Liver (tissue), 9 donors: ENCODE data around the gene MAPT. TPM values are rescaled to one million over a fixed set of nuclear protein-coding genes. Genes with fewer than 3 reads are reported as not detected.

Experiments
- DNase-seq: peaks from one replicate; pipeline ENCODE4 v3.0.0-alpha.2; 2017; ENCODE audit warnings: low spot score
- H3K27ac ChIP-seq, 2 donors: one replicate each; pipeline ENCODE4 v1.7.0; 2013; ENCODE audit warnings: inconsistent platforms in 2 of 2, low read length in 2 of 2, control low read depth in 1 of 2, low read depth in 1 of 2, mild to moderate bottlenecking in 1 of 2
- H3K27me3 ChIP-seq, 4 donors: one replicate each; pipeline versions ENCODE4 v1.6.1 to v1.7.0; 2013; ENCODE audit warnings: low read length in 3 of 4, inconsistent platforms in 1 of 4, mild to moderate bottlenecking in 1 of 4, moderate library complexity in 1 of 4; ENCODE audit not compliant: control insufficient read depth in 4 of 4, insufficient read depth in 4 of 4
- H3K36me3 ChIP-seq, 4 donors: one replicate each; pipeline versions ENCODE4 v1.6.1 to v1.7.0; 2013; ENCODE audit warnings: low read length in 3 of 4, mild to moderate bottlenecking in 3 of 4, low read depth in 1 of 4, moderate library complexity in 1 of 4; ENCODE audit not compliant: control insufficient read depth in 4 of 4, insufficient read depth in 3 of 4
- H3K4me1 ChIP-seq, 4 donors: one replicate each; pipeline versions ENCODE4 v1.6.1 to v1.7.0; 2013; ENCODE audit warnings: low read length in 3 of 4, mild to moderate bottlenecking in 3 of 4, moderate library complexity in 1 of 4; ENCODE audit not compliant: control insufficient read depth in 4 of 4, insufficient read depth in 4 of 4
- H3K4me3 ChIP-seq, 3 donors: one replicate each; pipeline versions ENCODE4 v1.6.1 to v1.7.0; 2013; ENCODE audit warnings: low read length in 3 of 3, control low read depth in 1 of 3, low read depth in 1 of 3, mild to moderate bottlenecking in 1 of 3
- H3K9ac ChIP-seq, 2 donors: one replicate each; pipeline ENCODE4 v1.7.0; 2013; ENCODE audit warnings: low read length in 2 of 2, mild to moderate bottlenecking in 2 of 2, moderate library complexity in 2 of 2, control low read depth in 1 of 2, low read depth in 1 of 2
- H3K9me3 ChIP-seq, 4 donors: one replicate each; pipeline versions ENCODE4 v1.6.1 to v1.7.0; 2013; ENCODE audit warnings: low read length in 3 of 4; ENCODE audit not compliant: control insufficient read depth in 4 of 4
- EGR1 ChIP-seq, 2 donors: IDR thresholded peaks; 2 replicates each; pipeline ENCODE4 v1.6.1; 2016 to 2018; ENCODE audit warnings: antibody characterized with exemption in 2 of 2, low read depth in 2 of 2
- FOXA1 ChIP-seq: IDR thresholded peaks from 2 replicates; pipeline ENCODE4 v1.6.1; 2016; ENCODE audit warnings: antibody characterized with exemption
- FOXA2 ChIP-seq: IDR thresholded peaks from 2 replicates; pipeline ENCODE4 v1.6.1; 2016; ENCODE audit warnings: antibody characterized with exemption
- GABPA ChIP-seq, 2 donors: IDR thresholded peaks in 1 of 2; conservative IDR thresholded peaks in 1 of 2; 2 replicates each; pipeline ENCODE4 v1.6.1; 2016; ENCODE audit warnings: antibody characterized with exemption in 2 of 2, mild to moderate bottlenecking in 1 of 2, moderate library complexity in 1 of 2
- HNF4A ChIP-seq, 2 donors: conservative IDR thresholded peaks; 2 replicates each; pipeline ENCODE4 v1.6.1; 2016; ENCODE audit warnings: antibody characterized with exemption in 2 of 2, mild to moderate bottlenecking in 2 of 2
- HNF4G ChIP-seq: IDR thresholded peaks from 2 replicates; pipeline ENCODE4 v1.6.1; 2016; ENCODE audit warnings: antibody characterized with exemption
- JUND ChIP-seq, 2 donors: IDR thresholded peaks; 2 replicates each; pipeline ENCODE4 v1.6.1; 2016; ENCODE audit warnings: antibody characterized with exemption in 2 of 2
- MAX ChIP-seq: IDR thresholded peaks from 2 replicates; pipeline ENCODE4 v1.6.1; 2016; ENCODE audit warnings: antibody characterized with exemption
- NR2F2 ChIP-seq: IDR thresholded peaks from 2 replicates; pipeline ENCODE4 v1.6.1; 2016; ENCODE audit warnings: antibody characterized with exemption
- RAD21 ChIP-seq, 2 donors: IDR thresholded peaks; 2 replicates each; pipeline ENCODE4 v1.6.1; 2016; ENCODE audit warnings: antibody characterized with exemption in 2 of 2, mild to moderate bottlenecking in 2 of 2
- REST ChIP-seq: IDR thresholded peaks from 2 replicates; pipeline ENCODE4 v1.6.1; 2016; ENCODE audit warnings: antibody characterized with exemption, mild to moderate bottlenecking
- RXRA ChIP-seq, 2 donors: IDR thresholded peaks; 2 replicates each; pipeline ENCODE4 v1.6.1; 2017 to 2018; ENCODE audit warnings: antibody characterized with exemption in 2 of 2, mild to moderate bottlenecking in 1 of 2
- SP1 ChIP-seq: IDR thresholded peaks from 2 replicates; pipeline ENCODE4 v1.6.1; 2018; ENCODE audit warnings: antibody characterized with exemption, mild to moderate bottlenecking
- TAF1 ChIP-seq: conservative IDR thresholded peaks from 2 replicates; pipeline ENCODE4 v1.6.1; 2016; ENCODE audit warnings: antibody characterized with exemption, mild to moderate bottlenecking
- YY1 ChIP-seq: IDR thresholded peaks from 2 replicates; pipeline ENCODE4 v1.6.1; 2016; ENCODE audit warnings: antibody characterized with exemption, mild to moderate bottlenecking
- ZBTB33 ChIP-seq: IDR thresholded peaks from 2 replicates; pipeline ENCODE4 v1.6.1; 2016; ENCODE audit warnings: antibody characterized with exemption
- WGBS: extraction: QIAGEN DNeasy Blood & Tissue Kit; methylation state at CpG from one replicate; pipeline ENCODE4 v1.1.7; 2013; 5-methylcytosine and 5-hydroxymethylcytosine counted together
- polyA plus RNA-seq, 2 donors: library from polyadenylated mRNA; stranded (reverse) in 1 of 2; unstranded in 1 of 2; fragments of 200-250 nt in 1 of 2; fragments of >200 nt in 1 of 2; fragmentation: Nextera tagmentation in 1 of 2; extraction: Ambion mirVana in 1 of 2; gene quantifications; one replicate each; pipeline versions ENCODE4 v1.2.1 to v1.2.3, GENCODE V29; 2013 to 2015
- total RNA-seq, 2 donors: library from RNA; depleted of rRNA; stranded (reverse); fragments of >200 nt; gene quantifications; one replicate each; pipeline ENCODE4 v1.2.3, GENCODE V29; 2014
- TF ChIP-seq, protein P1 (sequence below): IDR thresholded peaks from 2 replicates; pipeline ENCODE4 v1.6.1; 2016; ENCODE audit warnings: antibody characterized with exemption
- TF ChIP-seq, protein P2 (sequence below): fragments of 150-350 bp; IDR thresholded peaks from 2 replicates; pipeline ENCODE4 v1.5.1; 2017; ENCODE audit warnings: improper control_type of control experiment, low read depth, low read length; ENCODE audit not compliant: missing input control
- donor health status: healthy.
- donor health status: healthy.
- donor health status: healthy.
- donor health status: healthy.
- donor health status: healthy.

MAPT gene
- total and polyA plus RNA-seq, 4 donors, result 0.05 to 0.67 (median 0.27) TPM

GRCh38 chr17:45999900-46000290 lies 105.5 kb downstream of the MAPT start:
- H3K9me3 ChIP-seq, result no peaks in the 10 kb centered on the region
- peaks cover 5 to 19% (median 12%) of the 10 kb centered on the region in 4 donors for H3K4me1 ChIP-seq
- H3K36me3 ChIP-seq, result no peaks in the 10 kb centered on the region
- no peak for DNase-seq
- H3K9ac ChIP-seq, result no peak overlapping the region
- WGBS, result 89% methylated on average over 9 of the region's 9 CpGs
- H3K27me3 ChIP-seq, result no peaks in the 10 kb centered on the region
- no peak overlapping the region for H3K4me3 ChIP-seq
- TF ChIP-seq MAX (no peak), RXRA (IDR thresholded peaks at IDR 0.05) (no peak), ZBTB33 (no peak), REST (no peak), GABPA (IDR thresholded peaks at IDR 0.05 in 1 of 2, conservative IDR thresholded peaks at IDR 0.05 in 1 of 2) (no peak), JUND (IDR thresholded peaks at IDR 0.05) (no peak)
- TF ChIP-seq, protein P1, sequence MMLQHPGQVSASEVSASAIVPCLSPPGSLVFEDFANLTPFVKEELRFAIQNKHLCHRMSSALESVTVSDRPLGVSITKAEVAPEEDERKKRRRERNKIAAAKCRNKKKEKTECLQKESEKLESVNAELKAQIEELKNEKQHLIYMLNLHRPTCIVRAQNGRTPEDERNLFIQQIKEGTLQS, result no peak
- no peak overlapping the region for H3K27ac ChIP-seq

DNA sequence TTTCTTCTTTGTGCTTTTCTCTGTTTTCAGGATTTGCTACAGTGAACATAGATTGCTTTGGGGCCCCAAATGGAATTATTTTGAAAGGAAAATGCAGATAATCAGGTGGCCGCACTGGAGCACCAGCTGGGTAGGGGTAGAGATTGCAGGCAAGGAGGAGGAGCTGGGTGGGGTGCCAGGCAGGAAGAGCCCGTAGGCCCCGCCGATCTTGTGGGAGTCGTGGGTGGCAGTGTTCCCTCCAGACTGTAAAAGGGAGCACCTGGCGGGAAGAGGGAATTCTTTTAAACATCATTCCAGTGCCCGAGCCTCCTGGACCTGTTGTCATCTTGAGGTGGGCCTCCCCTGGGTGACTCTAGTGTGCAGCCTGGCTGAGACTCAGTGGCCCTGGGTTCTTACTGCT lies 105.9 kb downstream of the MAPT start:
- TF ChIP-seq GABPA (IDR thresholded peaks at IDR 0.05 in 1 of 2, conservative IDR thresholded peaks at IDR 0.05 in 1 of 2) (no peak), FOXA1 (no peak), REST (no peak), ZBTB33 (no peak), TAF1 (no peak), HNF4G (no peak), YY1 (no peak), SP1 (no peak), RXRA (IDR thresholded peaks at IDR 0.05) (no peak), JUND (IDR thresholded peaks at IDR 0.05) (no peak), EGR1 (IDR thresholded peaks at IDR 0.05; ENCODE audit: low read depth in 2 of 2) (no peak), NR2F2 (no peak), RAD21 (IDR thresholded peaks at IDR 0.05) (no peak), HNF4A (conservative IDR thresholded peaks at IDR 0.05) (no peak), FOXA2 (no peak)
- TF ChIP-seq, protein P1, result no peak
- TF ChIP-seq, protein P2, sequence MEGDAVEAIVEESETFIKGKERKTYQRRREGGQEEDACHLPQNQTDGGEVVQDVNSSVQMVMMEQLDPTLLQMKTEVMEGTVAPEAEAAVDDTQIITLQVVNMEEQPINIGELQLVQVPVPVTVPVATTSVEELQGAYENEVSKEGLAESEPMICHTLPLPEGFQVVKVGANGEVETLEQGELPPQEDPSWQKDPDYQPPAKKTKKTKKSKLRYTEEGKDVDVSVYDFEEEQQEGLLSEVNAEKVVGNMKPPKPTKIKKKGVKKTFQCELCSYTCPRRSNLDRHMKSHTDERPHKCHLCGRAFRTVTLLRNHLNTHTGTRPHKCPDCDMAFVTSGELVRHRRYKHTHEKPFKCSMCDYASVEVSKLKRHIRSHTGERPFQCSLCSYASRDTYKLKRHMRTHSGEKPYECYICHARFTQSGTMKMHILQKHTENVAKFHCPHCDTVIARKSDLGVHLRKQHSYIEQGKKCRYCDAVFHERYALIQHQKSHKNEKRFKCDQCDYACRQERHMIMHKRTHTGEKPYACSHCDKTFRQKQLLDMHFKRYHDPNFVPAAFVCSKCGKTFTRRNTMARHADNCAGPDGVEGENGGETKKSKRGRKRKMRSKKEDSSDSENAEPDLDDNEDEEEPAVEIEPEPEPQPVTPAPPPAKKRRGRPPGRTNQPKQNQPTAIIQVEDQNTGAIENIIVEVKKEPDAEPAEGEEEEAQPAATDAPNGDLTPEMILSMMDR, result no peak
- no peak for DNase-seq
- no peak overlapping the region for H3K27ac ChIP-seq
- peaks cover 5 to 19% (median 12%) of the 10 kb centered on the region in 4 donors for H3K4me1 ChIP-seq
- H3K9ac ChIP-seq, result no peak overlapping the region
- H3K9me3 ChIP-seq, result no peaks in the 10 kb centered on the region
- 80% methylated on average over 7 of the region's 7 CpGs for WGBS
- H3K27me3 ChIP-seq, result no peaks in the 10 kb centered on the region
- no peaks in the 10 kb centered on the region for H3K36me3 ChIP-seq
- no peak overlapping the region for H3K4me3 ChIP-seq
